SIG-M5 treated with dmso at 0.1 percent for 504 hours (cell line): ENCODE measurements around the gene UNC5A.

ENCODE experiments used
- DNase-seq: peaks from one replicate; lab custom pipeline; 2025; ENCODE audit not compliant: unreplicated experiment; lab: John Stamatoyannopoulos, UW

Gene UNC5A

GRCh38 chr5:176916337-176916736 lies 106.0 kb downstream of the UNC5A start:
- no peak for DNase-seq

DNA sequence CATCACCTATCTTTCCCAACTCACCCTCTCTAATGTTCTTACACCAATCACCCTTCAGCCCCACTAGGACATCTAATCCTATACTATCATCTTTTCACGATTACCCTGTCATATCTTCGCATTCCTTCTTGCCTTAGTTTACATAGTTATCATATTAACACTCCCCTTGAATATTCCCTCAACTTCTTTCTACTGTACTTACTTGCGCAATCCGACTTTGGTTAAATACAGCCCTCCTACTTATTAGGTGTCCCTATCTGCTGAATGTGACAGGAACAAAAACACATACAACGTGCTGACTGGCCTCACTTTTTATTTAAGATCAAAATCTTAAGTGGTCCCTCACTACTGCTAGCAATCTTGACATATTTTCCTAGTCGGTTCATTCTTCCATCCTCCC lies 108.3 kb downstream of the UNC5A start:
- no peak for DNase-seq

GRCh38 chr5:176921714-176922113 lies 111.4 kb downstream of the UNC5A start:
- DNase-seq = no peak

DNA sequence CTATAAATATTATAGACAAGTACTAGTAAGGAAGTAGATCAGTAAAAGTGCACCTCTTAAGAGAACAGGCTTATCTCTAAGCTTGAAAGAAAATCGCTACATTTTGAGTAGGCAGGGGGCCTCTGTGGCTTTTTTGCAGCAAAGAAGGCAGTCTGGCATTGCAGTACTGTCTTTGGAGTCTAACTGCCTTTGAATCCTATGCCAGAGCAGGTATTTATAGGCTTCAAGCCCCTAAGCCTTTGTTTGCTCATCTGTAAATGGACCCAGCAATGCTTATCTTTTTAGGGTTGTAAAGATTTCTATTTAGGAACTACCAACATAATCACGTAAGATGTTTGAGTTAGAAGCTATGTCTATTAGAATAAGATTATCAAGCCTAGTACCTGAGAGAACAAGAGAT lies 112.5 kb downstream of the UNC5A start:
- no peak for DNase-seq

DNA sequence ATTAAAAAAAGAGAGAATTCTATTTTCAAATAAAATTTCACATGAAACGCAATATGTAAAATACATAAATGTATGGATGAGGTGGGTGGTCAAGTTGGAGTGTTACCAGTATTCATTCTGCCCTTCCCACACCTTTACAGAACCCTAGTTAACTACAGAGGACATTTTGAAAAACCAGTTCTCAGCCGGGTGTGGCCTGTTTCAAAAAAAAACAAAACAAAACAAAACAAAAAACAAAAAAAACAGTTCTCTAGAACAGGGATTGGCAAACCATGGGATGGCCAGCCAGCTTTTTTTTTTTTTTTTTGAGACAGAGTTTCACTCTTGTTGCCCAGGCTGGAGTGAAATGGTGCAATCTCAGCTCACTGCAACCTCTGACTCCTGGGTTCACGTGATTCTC lies 117.2 kb downstream of the UNC5A start:
- DNase-seq = no peak

GRCh38 chr5:176929654-176930053 lies 119.3 kb downstream of the UNC5A start:
- DNase-seq = no peak
